ENCODE measurements around the gene PHLDB3. TPM values are rescaled to one million over a fixed set of nuclear protein-coding genes. Genes with fewer than 3 reads are reported as not detected.
"Not testable (repeated sequence)": the region's sequence is repeated elsewhere in the genome, so short reads cannot be mapped to it uniquely, and the experiment has no call there.

Gene PHLDB3
- total RNA-seq, 1 experiment from 2014 or later: 4.4 TPM

- Histone ChIP-seq H3K9me3 (replicated peaks) (no peaks in the 10 kb centered on the region), H3K36me3 (no peaks in the 10 kb centered on the region), H3K27me3 (no peaks in the 10 kb centered on the region), H3K27ac (no peak overlapping the region), H3K4me3 (no peak overlapping the region), H3K4me1 (no peaks in the 10 kb centered on the region)
- DNase-seq: peak; percentile 74 to 88
Measured at GRCh38 chr19:43519436-43520088, 15.0 kb upstream of the PHLDB3 start.

- no peaks in the 10 kb centered on the region for H3K27me3 ChIP-seq
- no peak for DNase-seq
- no peaks in the 10 kb centered on the region for H3K36me3 ChIP-seq
- no peaks in the 10 kb centered on the region for H3K4me1 ChIP-seq
- no peaks in the 10 kb centered on the region for H3K9me3 ChIP-seq (replicated peaks)
- no peak overlapping the region for H3K27ac ChIP-seq
- no peak overlapping the region for H3K4me3 ChIP-seq
Measured at GRCh38 chr19:43518051-43518450, 13.5 kb upstream of the PHLDB3 start.

DNA sequence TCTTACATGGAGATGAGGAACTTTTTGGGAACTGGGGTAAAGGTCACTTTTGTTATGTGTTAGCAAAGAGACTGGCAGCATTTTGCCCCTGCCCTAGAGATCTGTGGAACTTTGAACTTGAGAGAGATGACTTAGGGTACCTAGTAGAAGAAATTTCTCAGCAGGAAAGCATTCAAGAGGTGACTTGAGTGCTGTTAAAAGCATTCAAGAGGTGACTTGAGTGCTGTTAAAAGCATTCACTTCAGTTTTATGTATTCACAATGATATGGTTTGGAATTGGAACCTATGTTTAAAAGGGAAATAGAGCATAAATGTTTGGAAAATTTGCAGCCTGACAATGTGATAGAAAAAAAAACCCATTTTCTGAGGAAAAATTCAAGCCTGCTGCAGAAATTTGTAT, 7.9 kb upstream of the PHLDB3 start:
- not testable (repeated sequence) for H3K27me3 ChIP-seq; H3K4me1 ChIP-seq; H3K9me3 ChIP-seq (replicated peaks); H3K36me3 ChIP-seq; H3K4me3 ChIP-seq; DNase-seq; H3K27ac ChIP-seq

GRCh38 chr19:43511324-43511723, 6.8 kb upstream of the PHLDB3 start:
- Histone ChIP-seq H3K4me3 (no peak overlapping the region), H3K27ac (no peak overlapping the region), H3K27me3 (no peaks in the 10 kb centered on the region), H3K36me3 (no peaks in the 10 kb centered on the region), H3K4me1 (no peaks in the 10 kb centered on the region), H3K9me3 (replicated peaks) (no peaks in the 10 kb centered on the region)
- DNase-seq: no peak

GRCh38 chr19:43510713-43511112, 6.2 kb upstream of the PHLDB3 start:
- no peaks in the 10 kb centered on the region for H3K36me3 ChIP-seq
- DNase-seq: no peak
- no peak overlapping the region for H3K27ac ChIP-seq
- H3K27me3 ChIP-seq: no peaks in the 10 kb centered on the region
- no peaks in the 10 kb centered on the region for H3K4me1 ChIP-seq
- H3K9me3 ChIP-seq (replicated peaks): no peaks in the 10 kb centered on the region
- no peak overlapping the region for H3K4me3 ChIP-seq

DNA sequence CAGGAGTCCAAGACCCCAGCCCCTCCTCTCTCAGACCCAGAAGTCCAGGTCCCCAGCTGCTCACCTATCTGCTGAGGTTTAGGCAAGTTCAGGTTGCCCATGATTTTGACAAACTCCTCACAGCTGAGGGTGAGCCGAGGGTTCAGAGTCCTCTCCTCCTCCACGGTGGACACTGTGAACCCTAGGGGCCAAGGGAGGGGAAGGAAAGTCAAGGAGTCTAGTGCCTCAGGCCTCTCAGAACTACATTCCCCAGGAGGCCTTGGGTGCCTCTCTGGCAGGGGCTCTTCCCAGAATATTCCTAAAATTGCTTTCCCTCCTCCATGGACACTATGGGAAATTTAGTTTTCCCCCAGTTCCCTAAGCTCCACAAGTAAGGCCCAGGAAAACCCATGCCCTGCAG, 3.3 kb upstream of the PHLDB3 start:
- no peaks in the 10 kb centered on the region for H3K27me3 ChIP-seq
- H3K36me3 ChIP-seq: no peaks in the 10 kb centered on the region
- H3K4me3 ChIP-seq: no peak overlapping the region
- H3K9me3 ChIP-seq (replicated peaks): no peaks in the 10 kb centered on the region
- no peak for DNase-seq
- H3K4me1 ChIP-seq: no peaks in the 10 kb centered on the region
- no peak overlapping the region for H3K27ac ChIP-seq

GRCh38 chr19:43506629-43507028, 2.1 kb upstream of the PHLDB3 start:
- no peak overlapping the region for H3K4me3 ChIP-seq
- H3K4me1 ChIP-seq: no peaks in the 10 kb centered on the region
- H3K27me3 ChIP-seq: no peaks in the 10 kb centered on the region
- no peaks in the 10 kb centered on the region for H3K9me3 ChIP-seq (replicated peaks)
- no peak for DNase-seq
- no peaks in the 10 kb centered on the region for H3K36me3 ChIP-seq
- no peak overlapping the region for H3K27ac ChIP-seq

GRCh38 chr19:43505941-43506340, 1.4 kb upstream of the PHLDB3 start:
- Histone ChIP-seq H3K27me3 (no peaks in the 10 kb centered on the region), H3K27ac (no peak overlapping the region), H3K4me3 (no peak overlapping the region), H3K9me3 (replicated peaks) (no peaks in the 10 kb centered on the region), H3K4me1 (no peaks in the 10 kb centered on the region), H3K36me3 (no peaks in the 10 kb centered on the region)
- DNase-seq: no peak

- Histone ChIP-seq H3K4me1 (no peaks in the 10 kb centered on the region), H3K27ac (no peak overlapping the region), H3K27me3 (no peaks in the 10 kb centered on the region), H3K36me3 (no peaks in the 10 kb centered on the region), H3K9me3 (replicated peaks) (no peaks in the 10 kb centered on the region), H3K4me3 (peak overlapping the region; percentile 69)
- no peak for DNase-seq
Measured at GRCh38 chr19:43505186-43505456, 575 bp upstream of the PHLDB3 start.

- Histone ChIP-seq H3K4me3 (peak overlapping the region; percentile 69), H3K4me1 (no peaks in the 10 kb centered on the region), H3K27me3 (no peaks in the 10 kb centered on the region), H3K27ac (no peak overlapping the region), H3K36me3 (no peaks in the 10 kb centered on the region), H3K9me3 (replicated peaks) (no peaks in the 10 kb centered on the region)
- peak; percentile 96 for DNase-seq
Measured at GRCh38 chr19:43503501-43504425, 783 bp downstream of the PHLDB3 start.

- Histone ChIP-seq H3K36me3 (no peaks in the 10 kb centered on the region), H3K4me1 (no peaks in the 10 kb centered on the region), H3K27ac (no peak overlapping the region), H3K4me3 (no peak overlapping the region), H3K9me3 (replicated peaks) (no peaks in the 10 kb centered on the region), H3K27me3 (no peaks in the 10 kb centered on the region)
- no peak for DNase-seq
Measured at GRCh38 chr19:43502419-43502976, 2.0 kb downstream of the PHLDB3 start.

DNA sequence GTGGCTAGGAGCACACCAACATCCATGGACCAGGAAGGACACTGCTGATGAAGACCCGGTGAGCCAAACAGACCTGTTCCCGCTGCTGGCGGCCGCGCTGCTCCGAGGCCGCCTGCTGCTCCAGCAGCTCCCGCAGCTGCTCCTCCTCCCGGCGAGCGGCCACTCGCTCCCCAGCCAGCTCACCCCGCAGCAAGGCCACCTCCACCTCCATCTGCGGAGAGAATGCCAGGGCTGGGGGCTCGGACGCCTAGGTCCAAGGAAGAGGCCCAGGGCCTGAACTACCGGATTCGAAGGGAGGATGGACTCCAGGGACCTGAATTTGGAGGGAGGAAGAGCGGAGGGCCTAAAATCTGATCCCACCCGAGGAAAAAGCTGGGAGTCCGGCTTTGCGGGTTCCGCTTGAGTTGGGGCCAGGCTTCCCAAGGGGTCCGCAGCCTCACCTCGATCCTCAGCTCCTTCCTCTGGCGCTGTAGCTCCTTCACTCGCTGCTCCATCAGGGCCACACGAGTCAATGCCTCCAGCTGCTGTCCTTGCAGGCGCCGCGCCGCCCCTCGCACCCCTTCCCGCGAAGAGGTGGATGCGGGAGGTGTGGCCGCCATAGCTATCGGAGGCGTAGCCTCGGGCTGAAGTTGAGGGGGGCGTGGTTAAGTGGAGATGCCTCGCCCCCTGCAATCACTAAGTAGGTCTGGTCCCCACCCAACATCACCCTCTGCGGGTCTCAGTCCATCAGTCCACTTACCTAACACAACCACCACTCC, 2.7 kb downstream of the PHLDB3 start:
- H3K27me3 ChIP-seq: no peaks in the 10 kb centered on the region
- DNase-seq: no peak
- H3K9me3 ChIP-seq (replicated peaks): no peaks in the 10 kb centered on the region
- H3K27ac ChIP-seq: no peak overlapping the region
- no peaks in the 10 kb centered on the region for H3K4me1 ChIP-seq
- H3K4me3 ChIP-seq: no peak overlapping the region
- H3K36me3 ChIP-seq: no peaks in the 10 kb centered on the region

- H3K27me3 ChIP-seq: no peaks in the 10 kb centered on the region
- no peak for DNase-seq
- H3K4me3 ChIP-seq: no peak overlapping the region
- no peaks in the 10 kb centered on the region for H3K9me3 ChIP-seq (replicated peaks)
- no peak overlapping the region for H3K27ac ChIP-seq
- H3K4me1 ChIP-seq: no peaks in the 10 kb centered on the region
- no peaks in the 10 kb centered on the region for H3K36me3 ChIP-seq
Measured at GRCh38 chr19:43499042-43499441, 5.5 kb downstream of the PHLDB3 start.

DNA sequence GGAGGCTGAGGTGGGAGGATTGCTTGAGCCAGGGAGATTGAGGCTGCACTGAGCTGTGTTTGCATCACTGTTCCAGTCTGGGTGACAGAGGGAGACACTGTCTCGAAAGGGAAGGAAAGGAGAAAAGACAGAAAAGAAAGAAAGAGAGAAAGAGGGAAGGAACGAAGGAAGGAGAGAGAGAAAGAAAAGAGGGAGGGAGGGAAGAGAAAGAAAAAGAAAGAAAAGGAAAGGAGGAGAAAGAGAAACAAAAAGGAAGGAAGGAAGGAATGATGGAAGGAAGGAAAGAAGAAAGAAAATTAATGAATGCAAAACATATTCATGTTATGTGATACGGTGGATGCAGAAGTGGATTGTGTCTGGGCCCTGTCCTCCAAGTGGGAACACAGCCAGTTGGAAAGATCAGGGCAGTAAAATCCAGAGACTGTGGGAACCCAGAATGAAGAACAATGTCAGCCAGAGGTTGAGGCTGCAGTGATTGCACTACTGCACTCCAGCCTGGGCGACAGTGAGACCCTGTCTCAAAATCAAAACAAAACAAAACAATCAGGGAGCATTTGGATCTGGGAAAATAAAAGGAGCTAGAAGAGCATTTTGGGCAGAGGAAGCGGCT, 6.2 kb downstream of the PHLDB3 start:
- Histone ChIP-seq H3K4me3 (no peak overlapping the region), H3K4me1 (no peaks in the 10 kb centered on the region), H3K27ac (no peak overlapping the region), H3K27me3 (no peaks in the 10 kb centered on the region), H3K9me3 (replicated peaks) (no peaks in the 10 kb centered on the region), H3K36me3 (no peaks in the 10 kb centered on the region)
- DNase-seq: no peak

DNA sequence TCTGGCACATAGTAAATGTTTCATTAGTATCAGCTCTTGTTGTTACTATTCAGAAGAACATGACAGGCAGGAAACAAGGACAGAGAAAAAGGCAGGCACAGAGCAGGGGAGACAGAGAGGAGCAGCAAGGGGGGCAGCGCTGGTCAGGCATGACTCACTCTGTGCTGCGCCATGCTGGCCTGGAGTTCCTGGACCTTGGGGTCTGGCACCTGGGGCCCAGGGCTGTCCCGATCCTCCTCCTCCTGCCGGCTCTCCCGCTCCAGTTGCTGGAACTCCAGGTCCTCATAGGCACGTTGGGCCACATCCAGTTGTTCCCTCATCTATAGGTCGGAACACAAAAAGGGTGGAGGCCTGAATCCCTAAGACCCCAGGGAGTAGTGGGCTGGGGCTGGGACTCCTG, 7.6 kb downstream of the PHLDB3 start:
- Histone ChIP-seq H3K27ac (no peak overlapping the region), H3K4me1 (no peaks in the 10 kb centered on the region), H3K27me3 (no peaks in the 10 kb centered on the region), H3K36me3 (no peaks in the 10 kb centered on the region), H3K9me3 (replicated peaks) (no peaks in the 10 kb centered on the region), H3K4me3 (no peak overlapping the region)
- no peak for DNase-seq

Measured in SJCRH30 (cell line).